Natural killer cell treated with Interleukin-12 subunit alpha and Interleukin-12 subunit beta and Interleukin-15 and Interleukin-18, amount 100 ng/mL, for 72 hours (primary cell): ENCODE measurements around the gene VAV2. TPM values are rescaled to one million over a fixed set of nuclear protein-coding genes. Genes with fewer than 3 reads are reported as not detected.

Experiments
- ATAC-seq, 2 donors: fragments of 150-1000 bp; cut with Tn5 transposase in 1 of 2; sonication (Bioruptor Pico), chemical (Tn5 transposase) in 1 of 2; 2 replicates each; pipeline ENCODE4 v1.10.0; 2021
- DNase-seq: peaks from one replicate; pipeline ENCODE4 v3.0.0; 2022; ENCODE audit warnings: low spot score
- H3K27ac Mint-ChIP-seq, 2 donors: 1 replicate in 1 of 2; 2 replicates in 1 of 2; pipeline ENCODE4 v1.8.0; 2022; ENCODE audit warnings: mixed read lengths in 2 of 2, mild to moderate bottlenecking in 1 of 2, moderate library complexity in 1 of 2
- H3K27me3 Mint-ChIP-seq, 2 donors: 1 replicate in 1 of 2; 2 replicates in 1 of 2; pipeline ENCODE4 v1.8.0; 2022; ENCODE audit warnings: mixed read lengths in 2 of 2
- H3K36me3 Mint-ChIP-seq: one replicate; pipeline ENCODE4 v1.8.0; 2022; ENCODE audit warnings: mixed read lengths
- H3K4me1 Mint-ChIP-seq, 2 donors: 1 replicate in 1 of 2; 2 replicates in 1 of 2; pipeline ENCODE4 v1.8.0; 2022; ENCODE audit warnings: low read depth in 2 of 2, mixed read lengths in 2 of 2, mild to moderate bottlenecking in 1 of 2
- H3K4me3 Mint-ChIP-seq: one replicate; pipeline ENCODE4 v1.8.0; 2022; ENCODE audit warnings: mixed read lengths
- H3K9me3 Mint-ChIP-seq: 2 replicates; pipeline ENCODE4 v1.8.0; 2022; ENCODE audit warnings: mixed read lengths
- total RNA-seq, 2 donors: library from RNA; stranded (reverse); gene quantifications; one replicate each; pipeline ENCODE4 v1.2.3, GENCODE V29; 2022

The VAV2 gene
- total RNA-seq, 2 donors from 2014 or later: 1.9 to 6.7 TPM

DNA sequence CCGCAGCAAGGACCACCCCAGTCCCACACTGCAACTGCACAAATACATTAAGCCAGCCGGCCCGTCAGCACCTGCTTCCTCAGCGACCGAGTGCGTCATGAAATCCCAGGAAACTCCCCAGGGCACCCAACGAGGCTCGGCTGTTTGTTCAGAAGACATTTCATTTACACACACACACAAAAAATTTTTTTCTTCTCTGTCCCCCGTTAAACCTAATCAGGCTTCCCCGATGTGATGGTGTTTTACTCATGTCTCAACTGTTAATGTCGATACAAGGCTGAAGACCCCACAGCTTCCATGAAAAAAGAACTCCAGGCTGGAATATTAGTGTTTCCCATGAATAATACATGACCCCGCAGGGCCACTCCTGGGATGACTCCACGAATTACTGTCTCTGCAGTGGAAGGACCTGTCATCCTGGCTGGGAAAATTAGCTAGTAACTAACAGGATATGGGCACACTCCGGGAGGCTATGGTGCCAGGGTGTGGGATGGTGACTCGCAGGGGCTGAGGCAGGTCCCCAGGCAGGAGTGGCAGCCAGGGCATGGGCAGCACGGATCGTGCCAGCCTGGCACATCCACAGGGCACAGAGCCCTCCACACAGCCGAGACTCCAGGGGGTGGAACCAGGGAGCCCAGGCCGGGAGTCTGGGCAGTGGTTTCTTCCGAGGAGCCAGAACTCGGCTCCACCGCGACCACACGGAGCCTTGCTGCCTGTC is 102.4 kb downstream of the VAV2 start:
- DNase-seq: no peak
- H3K36me3 Mint-ChIP-seq: no peaks in the 10 kb centered on the region
- no peak for ATAC-seq
- H3K27me3 Mint-ChIP-seq: no peaks in the 10 kb centered on the region
- no peaks in the 10 kb centered on the region for H3K9me3 Mint-ChIP-seq
- H3K4me1 Mint-ChIP-seq: no peaks in the 10 kb centered on the region
- no peak overlapping the region for H3K27ac Mint-ChIP-seq
- no peak overlapping the region for H3K4me3 Mint-ChIP-seq

- no peak for DNase-seq
- no peaks in the 10 kb centered on the region for H3K36me3 Mint-ChIP-seq
- no peak for ATAC-seq
- H3K27me3 Mint-ChIP-seq: no peaks in the 10 kb centered on the region
- no peak overlapping the region for H3K4me3 Mint-ChIP-seq
- H3K9me3 Mint-ChIP-seq: no peaks in the 10 kb centered on the region
- H3K4me1 Mint-ChIP-seq: no peaks in the 10 kb centered on the region
- no peak overlapping the region for H3K27ac Mint-ChIP-seq
These were observed 103.2 kb downstream of the VAV2 start for GRCh38 chr9:133888809-133889491.

DNA sequence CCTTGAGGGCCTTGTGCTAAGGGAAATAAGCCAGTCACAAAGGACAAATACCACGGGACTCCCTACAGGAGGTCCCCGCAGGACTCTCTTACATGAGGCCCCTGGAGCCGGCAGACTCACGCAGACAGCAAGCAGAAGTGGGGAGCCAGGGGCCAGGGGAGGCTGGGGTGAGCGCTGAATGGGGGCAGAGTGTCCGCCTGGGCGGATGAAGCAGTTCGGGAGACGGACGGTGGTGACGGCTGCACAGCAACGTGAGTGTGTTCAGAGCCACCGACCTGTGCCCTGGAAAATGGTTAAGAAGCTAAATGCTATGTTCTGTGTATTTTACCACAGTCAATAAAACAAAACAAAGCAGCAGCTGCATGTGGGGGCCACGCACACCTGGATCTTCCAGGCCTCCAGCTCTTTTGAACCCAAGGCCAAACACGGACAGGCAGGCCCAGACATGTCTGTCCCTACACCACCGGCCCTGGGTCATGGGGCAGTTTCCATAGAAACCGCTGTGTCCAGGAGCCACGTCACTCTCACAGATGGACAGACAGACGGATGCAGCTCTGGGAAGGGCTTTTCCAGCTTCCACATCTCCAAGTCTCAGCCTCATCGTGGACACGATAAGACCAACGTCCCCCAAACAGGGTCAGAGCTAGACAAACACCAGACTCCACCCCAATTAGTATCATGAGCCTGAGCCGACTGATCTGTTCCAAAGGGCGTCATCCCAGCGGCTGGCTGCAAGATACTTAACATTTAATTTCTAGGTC is 103.9 kb downstream of the VAV2 start:
- no peaks in the 10 kb centered on the region for H3K4me1 Mint-ChIP-seq
- no peak for DNase-seq
- H3K27me3 Mint-ChIP-seq: no peaks in the 10 kb centered on the region
- H3K36me3 Mint-ChIP-seq: no peaks in the 10 kb centered on the region
- ATAC-seq: no peak
- no peak overlapping the region for H3K27ac Mint-ChIP-seq
- H3K4me3 Mint-ChIP-seq: no peak overlapping the region
- no peaks in the 10 kb centered on the region for H3K9me3 Mint-ChIP-seq

GRCh38 chr9:133887540-133888047 is 104.5 kb downstream of the VAV2 start:
- H3K27ac Mint-ChIP-seq: no peak overlapping the region

GRCh38 chr9:133886563-133887501 is 105.3 kb downstream of the VAV2 start:
- no peak overlapping the region for H3K4me3 Mint-ChIP-seq
- no peaks in the 10 kb centered on the region for H3K9me3 Mint-ChIP-seq
- DNase-seq: no peak
- H3K4me1 Mint-ChIP-seq: no peaks in the 10 kb centered on the region
- H3K36me3 Mint-ChIP-seq: no peaks in the 10 kb centered on the region
- ATAC-seq: no peak
- no peaks in the 10 kb centered on the region for H3K27me3 Mint-ChIP-seq
- no peak overlapping the region for H3K27ac Mint-ChIP-seq

More at GRCh38 chr9:133887540-133888047, 104.5 kb downstream of the VAV2 start:
- no peak overlapping the region for H3K4me3 Mint-ChIP-seq
- ATAC-seq (no peak), DNase-seq (no peak)
- no peaks in the 10 kb centered on the region for H3K4me1 Mint-ChIP-seq
- H3K9me3 Mint-ChIP-seq: no peaks in the 10 kb centered on the region
- H3K36me3 Mint-ChIP-seq: no peaks in the 10 kb centered on the region
- no peaks in the 10 kb centered on the region for H3K27me3 Mint-ChIP-seq

GRCh38 chr9:133884907-133885744 is 107.0 kb downstream of the VAV2 start:
- Mint-ChIP-seq H3K36me3 (no peaks in the 10 kb centered on the region), H3K4me3 (no peak overlapping the region), H3K9me3 (no peaks in the 10 kb centered on the region), H3K27me3 (no peaks in the 10 kb centered on the region), H3K4me1 (no peaks in the 10 kb centered on the region), H3K27ac (no peak overlapping the region)
- no peak for DNase-seq
- ATAC-seq: no peak

GRCh38 chr9:133882849-133883755 is 109.0 kb downstream of the VAV2 start:
- Mint-ChIP-seq H3K27me3 (no peaks in the 10 kb centered on the region), H3K4me3 (no peak overlapping the region), H3K36me3 (no peaks in the 10 kb centered on the region), H3K27ac (no peak overlapping the region), H3K9me3 (no peaks in the 10 kb centered on the region), H3K4me1 (no peaks in the 10 kb centered on the region)
- no peak for ATAC-seq
- no peak for DNase-seq

DNA sequence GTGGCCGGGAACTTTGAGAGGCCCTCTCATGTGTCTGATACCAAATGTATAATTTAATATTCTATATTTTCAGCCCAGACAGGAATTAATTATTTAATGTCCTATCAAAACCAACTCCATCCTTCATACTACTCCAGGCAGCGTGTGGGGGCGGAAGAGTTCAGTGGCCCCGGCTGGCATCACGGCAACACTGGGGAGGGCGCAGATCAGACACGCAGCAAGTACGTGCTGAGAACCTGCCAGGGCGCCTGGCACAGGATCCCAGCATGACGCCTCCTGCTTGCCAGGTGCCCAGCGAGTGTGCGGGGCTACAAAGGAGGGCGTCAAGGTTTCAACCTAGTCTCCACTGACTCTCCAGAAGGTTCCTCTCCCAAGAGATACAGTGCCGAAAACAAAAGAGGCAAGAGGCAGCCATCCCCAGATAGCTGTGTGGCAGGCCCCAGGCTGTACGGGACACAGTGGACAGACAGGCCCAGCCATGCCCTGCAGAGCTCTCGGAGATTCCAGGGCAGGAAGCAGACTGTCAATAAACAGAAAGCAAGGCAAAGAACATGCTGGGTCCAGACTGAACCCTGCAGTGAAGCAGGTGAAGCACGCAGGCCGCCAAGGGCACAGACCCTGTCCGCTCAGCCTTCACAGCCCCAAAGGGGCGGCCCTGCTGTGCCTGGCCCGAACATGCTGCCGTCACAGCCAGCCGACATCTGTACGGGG is 110.3 kb downstream of the VAV2 start:
- H3K4me3 Mint-ChIP-seq: no peak overlapping the region
- H3K36me3 Mint-ChIP-seq: no peaks in the 10 kb centered on the region
- no peak overlapping the region for H3K27ac Mint-ChIP-seq

DNA sequence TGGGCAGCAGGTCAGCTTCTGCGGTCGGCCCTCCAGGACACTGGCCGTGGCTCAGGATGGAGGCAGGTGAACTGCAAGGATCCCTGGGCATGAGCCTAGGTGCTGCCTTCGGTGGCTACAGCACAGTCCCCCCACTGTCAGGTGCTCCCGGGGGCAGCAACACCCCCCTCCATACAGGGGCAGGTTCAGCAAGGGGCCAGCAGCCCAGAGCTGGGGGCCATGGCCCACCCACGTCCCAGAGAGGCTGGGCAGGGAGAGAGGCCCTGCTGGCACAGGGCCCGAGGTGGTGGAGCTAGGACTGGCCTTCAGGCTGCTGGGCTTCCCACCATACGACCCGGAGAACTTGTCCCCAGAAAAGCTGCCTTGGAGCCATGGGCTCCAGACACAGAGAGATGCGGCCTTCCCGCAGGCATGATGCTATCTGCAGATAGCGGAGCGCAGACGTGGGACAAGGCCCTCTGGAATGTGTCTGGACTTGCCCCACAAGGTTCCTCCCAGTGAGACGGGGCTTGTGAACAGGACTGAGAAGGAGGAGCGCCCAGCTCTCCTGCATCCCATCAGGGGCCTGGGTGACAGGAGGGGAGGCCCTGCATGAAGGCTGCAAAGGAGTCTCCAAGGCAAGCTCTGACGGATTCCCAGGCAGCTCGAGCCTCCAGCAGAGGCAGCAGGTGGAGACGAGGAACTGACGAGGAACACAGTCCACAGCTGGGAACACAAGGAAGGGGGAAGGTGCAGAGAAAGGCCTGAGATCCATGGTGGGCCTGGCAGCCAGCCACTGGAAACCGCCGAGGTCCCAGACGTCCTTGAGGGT is 111.1 kb downstream of the VAV2 start:
- H3K27ac Mint-ChIP-seq: no peak overlapping the region
- DNase-seq (no peak), ATAC-seq (no peak)
- H3K4me1 Mint-ChIP-seq: no peaks in the 10 kb centered on the region
- no peaks in the 10 kb centered on the region for H3K36me3 Mint-ChIP-seq
- no peaks in the 10 kb centered on the region for H3K27me3 Mint-ChIP-seq
- H3K9me3 Mint-ChIP-seq: no peaks in the 10 kb centered on the region
- H3K4me3 Mint-ChIP-seq: no peak overlapping the region

More for the DNA sequence above, 110.3 kb downstream of the VAV2 start:
- H3K27me3 Mint-ChIP-seq: no peaks in the 10 kb centered on the region
- DNase-seq (no peak), ATAC-seq (no peak)
- no peaks in the 10 kb centered on the region for H3K9me3 Mint-ChIP-seq
- no peaks in the 10 kb centered on the region for H3K4me1 Mint-ChIP-seq

GRCh38 chr9:133880136-133880535 is 112.0 kb downstream of the VAV2 start:
- H3K27ac Mint-ChIP-seq: no peak overlapping the region
- no peaks in the 10 kb centered on the region for H3K4me1 Mint-ChIP-seq
- H3K27me3 Mint-ChIP-seq: no peaks in the 10 kb centered on the region
- H3K4me3 Mint-ChIP-seq: no peak overlapping the region
- H3K9me3 Mint-ChIP-seq: no peaks in the 10 kb centered on the region
- DNase-seq (no peak), ATAC-seq (no peak)
- no peaks in the 10 kb centered on the region for H3K36me3 Mint-ChIP-seq

DNA sequence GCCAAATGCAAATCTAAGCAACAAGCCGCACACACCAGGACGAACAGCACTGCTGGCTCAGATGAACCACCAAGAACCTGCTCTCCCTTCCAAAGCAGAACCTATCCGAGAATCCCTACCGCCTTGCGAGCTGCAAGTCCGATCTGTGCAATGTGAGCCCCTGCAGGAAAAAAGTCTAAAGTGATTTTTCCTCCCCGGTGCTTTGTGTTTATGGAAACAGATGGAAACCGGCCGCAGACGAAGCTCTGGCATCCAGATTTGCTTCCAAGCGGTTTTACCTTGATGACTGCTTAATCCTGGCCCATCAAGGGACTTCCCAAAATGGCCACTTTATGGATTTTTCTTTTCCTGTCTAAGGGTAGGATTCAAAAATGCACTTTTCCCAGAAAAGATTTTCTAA is 112.5 kb downstream of the VAV2 start:
- Mint-ChIP-seq H3K27ac (no peak overlapping the region), H3K9me3 (no peaks in the 10 kb centered on the region), H3K27me3 (no peaks in the 10 kb centered on the region), H3K4me1 (no peaks in the 10 kb centered on the region), H3K4me3 (no peak overlapping the region), H3K36me3 (no peaks in the 10 kb centered on the region)
- ATAC-seq (no peak), DNase-seq (no peak)
